IMR-90 (cell line): ENCODE results near the gene IFI27L1. TPM values are rescaled to one million over a fixed set of nuclear protein-coding genes. Genes with fewer than 3 reads are reported as not detected.

Source experiments
- ATAC-seq: fragments of 200-7000 bp; cut with Tn5 transposase; 2 replicates; pipeline ENCODE4 v1.9.1; 2020; ENCODE audit warnings: low read depth, mild to moderate bottlenecking, moderate library complexity
- BruUV-seq: library from RNA; stranded (reverse); fragments of 400-500 nt; replicated peaks from 2 replicates; lab custom pipeline; 2021; lab: Mats Ljungman, UMichigan
- CTCF ChIA-PET: fragments of 300-600 bp; formaldehyde crosslinking; extraction: SDS; loops from one replicate; lab custom pipeline; 2021; ENCODE audit warnings: antibody characterized with exemption; lab: Yijun Ruan, JAX
- POLR2A ChIA-PET: fragments of 300-600 bp; sonication (Branson Sonifier 250); formaldehyde crosslinking; loops from one replicate; lab custom pipeline; 2022; ENCODE audit warnings: antibody characterized with exemption; ENCODE audit not compliant: unreplicated experiment; lab: Charles Lee
- DNase-seq: peaks from one replicate; pipeline ENCODE4 v3.0.0; 2013
- H2AFZ ChIP-seq: replicated peaks from 2 replicates; pipeline ENCODE3; 2013; ENCODE audit warnings: low read length, mild to moderate bottlenecking; ENCODE audit not compliant: poor library complexity
- H2AK5ac ChIP-seq: 2 replicates; pipeline ENCODE4 v1.6.1; 2013; ENCODE audit warnings: low read depth, low read length, inconsistent platforms
- H2AK9ac ChIP-seq: replicated peaks from 2 replicates; pipeline ENCODE3; 2013; ENCODE audit warnings: mild to moderate bottlenecking, low read depth, low read length, moderate library complexity; ENCODE audit not compliant: poor library complexity
- H2BK120ac ChIP-seq: 2 replicates; pipeline ENCODE4 v1.6.1; 2013; ENCODE audit warnings: low read depth, low read length, inconsistent platforms
- H2BK15ac ChIP-seq: 3 replicates; pipeline ENCODE4 v1.6.1; 2013; ENCODE audit warnings: low read depth, low read length, inconsistent platforms
- H2BK20ac ChIP-seq: 2 replicates; pipeline ENCODE4 v1.6.1; 2013; ENCODE audit warnings: low read depth, mild to moderate bottlenecking, inconsistent platforms, low read length, moderate library complexity
- H2BK5ac ChIP-seq: 2 replicates; pipeline ENCODE4 v1.6.1; 2013; ENCODE audit warnings: mild to moderate bottlenecking, low read depth, low read length, inconsistent platforms; ENCODE audit not compliant: poor library complexity, severe bottlenecking
- H3K14ac ChIP-seq: replicated peaks from 2 replicates; pipeline ENCODE4 v1.6.1; 2013; ENCODE audit warnings: low read depth, low read length, inconsistent platforms
- H3K18ac ChIP-seq: 2 replicates; pipeline ENCODE4 v1.6.1; 2013; ENCODE audit warnings: low read depth, low read length, control low read depth
- H3K23ac ChIP-seq: 2 replicates; pipeline ENCODE4 v1.6.1; 2013; ENCODE audit warnings: low read depth, low read length, inconsistent platforms
- H3K27ac ChIP-seq: 2 replicates; pipeline ENCODE4 v1.5.1; 2013; ENCODE audit warnings: mild to moderate bottlenecking, control low read depth, low read length; ENCODE audit not compliant: insufficient read depth
- H3K27me3 ChIP-seq: 2 replicates; pipeline ENCODE4 v1.6.1; 2013; ENCODE audit warnings: low read length; ENCODE audit not compliant: control insufficient read depth, insufficient read depth
- H3K36me3 ChIP-seq: 2 replicates; pipeline ENCODE4 v1.6.1; 2013; ENCODE audit warnings: low read length, mixed read lengths; ENCODE audit not compliant: control insufficient read depth, insufficient read depth
- H3K4ac ChIP-seq: 2 replicates; pipeline ENCODE4 v1.6.1; 2013; ENCODE audit warnings: low read depth, low read length, inconsistent platforms
- H3K4me1 ChIP-seq: 2 replicates; pipeline ENCODE4 v1.6.1; 2013; ENCODE audit warnings: low read length, mixed read lengths; ENCODE audit not compliant: control insufficient read depth, insufficient read depth
- H3K4me2 ChIP-seq: 2 replicates; pipeline ENCODE4 v1.6.1; 2013; ENCODE audit warnings: low read depth, mild to moderate bottlenecking, control low read depth, low read length, moderate library complexity
- H3K4me3 ChIP-seq: 2 replicates; pipeline ENCODE4 v1.5.1; 2013; ENCODE audit warnings: low read depth, mild to moderate bottlenecking, control low read depth, low read length, moderate library complexity; ENCODE audit not compliant: insufficient read depth
- H3K56ac ChIP-seq: 2 replicates; pipeline ENCODE4 v1.6.1; 2013; ENCODE audit warnings: low read length, inconsistent platforms; ENCODE audit not compliant: insufficient read depth; ENCODE audit errors: extremely low read depth
- H3K79me1 ChIP-seq, 2 experiments: 2 replicates each; pipeline ENCODE4 v1.6.1; 2013; ENCODE audit warnings: low read length in 2 of 2, inconsistent platforms in 1 of 2, low read depth in 1 of 2
- H3K9ac ChIP-seq: 2 replicates; pipeline ENCODE4 v1.6.1; 2013; ENCODE audit warnings: low read depth, low read length, control low read depth
- H3K9me1 ChIP-seq: 2 replicates; pipeline ENCODE4 v1.6.1; 2013; ENCODE audit warnings: low read length, inconsistent platforms; ENCODE audit not compliant: insufficient read depth
- H3K9me3 ChIP-seq: 2 replicates; pipeline ENCODE4 v1.6.1; 2013; ENCODE audit warnings: low read length; ENCODE audit not compliant: control insufficient read depth, insufficient read depth
- H4K20me1 ChIP-seq: 2 replicates; pipeline ENCODE4 v1.6.1; 2013; ENCODE audit warnings: low read length, inconsistent platforms; ENCODE audit not compliant: insufficient read depth
- H4K5ac ChIP-seq: 2 replicates; pipeline ENCODE4 v1.6.1; 2013; ENCODE audit warnings: mild to moderate bottlenecking, low read depth, low read length, control low read depth
- H4K8ac ChIP-seq, 2 experiments: 2 replicates each; pipeline ENCODE4 v1.6.1; 2013; ENCODE audit warnings: low read depth in 2 of 2, low read length in 2 of 2, control low read depth in 1 of 2, inconsistent platforms in 1 of 2
- H4K91ac ChIP-seq: 2 replicates; pipeline ENCODE4 v1.6.1; 2013; ENCODE audit warnings: low read depth, low read length, inconsistent platforms; ENCODE audit not compliant: insufficient read depth
- BHLHE40 ChIP-seq: fragments of 150-350 bp; IDR thresholded peaks from 2 replicates; pipeline ENCODE4 v1.6.1; 2016; ENCODE audit warnings: mild to moderate bottlenecking, low read depth, low read length
- FOS ChIP-seq: fragments of 150-350 bp; IDR thresholded peaks from 2 replicates; pipeline ENCODE4 v1.6.1; 2016; ENCODE audit warnings: low read depth, low read length
- MAZ ChIP-seq: IDR thresholded peaks from 2 replicates; pipeline ENCODE4 v1.6.1; 2012; ENCODE audit warnings: low read depth, mild to moderate bottlenecking, low read length, improper control_type of control experiment, moderate library complexity, borderline replicate concordance
- NFE2L2 ChIP-seq: fragments of 150-350 bp; IDR thresholded peaks from 2 replicates; pipeline ENCODE4 v1.6.1; 2016; ENCODE audit warnings: low read depth, mild to moderate bottlenecking, low read length
- RCOR1 ChIP-seq: IDR thresholded peaks from 2 replicates; pipeline ENCODE4 v1.6.1; 2012; ENCODE audit warnings: mild to moderate bottlenecking, low read length, improper control_type of control experiment; ENCODE audit not compliant: insufficient replicate concordance
- RFX5 ChIP-seq: IDR thresholded peaks from 2 replicates; pipeline ENCODE4 v1.8.0; 2012; ENCODE audit warnings: low read depth, mild to moderate bottlenecking, low read length, moderate library complexity
- WGBS, 2 experiments: methylation state at CpG; one replicate each; pipeline versions ENCODE4 v1.1.5 to v1.1.7; 2013; ENCODE audit warnings: missing lambda C conversion rate in 2 of 2; ENCODE audit not compliant: insufficient read length in 1 of 2; ENCODE audit errors: extremely low coverage in 2 of 2; 5-methylcytosine and 5-hydroxymethylcytosine counted together
- dilution Hi-C: fragments of 300-500 bp; cut with HindIII; formaldehyde crosslinking; loops from one replicate; pipeline ENCODE4 v1.14.3; 2018; ENCODE audit warnings: low sequenced_read_pairs; ENCODE audit not compliant: unreplicated experiment
- in situ Hi-C: fragments of 300-500 bp; cut with MboI; formaldehyde crosslinking; loops from 3 replicates; pipeline ENCODE4 v1.14.3; 2019; ENCODE audit warnings: low sequenced_read_pairs, inconsistent platforms, mixed read lengths
- intact Hi-C: fragments of 100-400 bp; cut with micrococcal nuclease; formaldehyde crosslinking; loops from 2 replicates; pipeline ENCODE4 v1.10.0; 2022
- polyA plus RNA-seq, 3 experiments: library from polyadenylated mRNA; depleted of rRNA; stranded (reverse); fragments of >200 nt; gene quantifications; 2 replicates each; pipeline ENCODE4 v1.2.3, GENCODE V29; 2012; ENCODE audit warnings: low replicate concordance in 1 of 3
- total RNA-seq: library from RNA; depleted of rRNA; stranded (reverse); fragments of >200 nt; gene quantifications from 2 replicates; pipeline ENCODE4 v1.2.3, GENCODE V29; 2012
- TF ChIP-seq, protein P1 (sequence below): conservative IDR thresholded peaks from 2 replicates; pipeline ENCODE4 v1.5.1; 2012; ENCODE audit warnings: mild to moderate bottlenecking, low read depth, low read length, improper control_type of control experiment

IFI27L1 gene
- total and polyA plus RNA-seq, 2 of the 4 experiments (the other 2 are of a cell fraction), result 13.3 to 24.3 TPM

DNA sequence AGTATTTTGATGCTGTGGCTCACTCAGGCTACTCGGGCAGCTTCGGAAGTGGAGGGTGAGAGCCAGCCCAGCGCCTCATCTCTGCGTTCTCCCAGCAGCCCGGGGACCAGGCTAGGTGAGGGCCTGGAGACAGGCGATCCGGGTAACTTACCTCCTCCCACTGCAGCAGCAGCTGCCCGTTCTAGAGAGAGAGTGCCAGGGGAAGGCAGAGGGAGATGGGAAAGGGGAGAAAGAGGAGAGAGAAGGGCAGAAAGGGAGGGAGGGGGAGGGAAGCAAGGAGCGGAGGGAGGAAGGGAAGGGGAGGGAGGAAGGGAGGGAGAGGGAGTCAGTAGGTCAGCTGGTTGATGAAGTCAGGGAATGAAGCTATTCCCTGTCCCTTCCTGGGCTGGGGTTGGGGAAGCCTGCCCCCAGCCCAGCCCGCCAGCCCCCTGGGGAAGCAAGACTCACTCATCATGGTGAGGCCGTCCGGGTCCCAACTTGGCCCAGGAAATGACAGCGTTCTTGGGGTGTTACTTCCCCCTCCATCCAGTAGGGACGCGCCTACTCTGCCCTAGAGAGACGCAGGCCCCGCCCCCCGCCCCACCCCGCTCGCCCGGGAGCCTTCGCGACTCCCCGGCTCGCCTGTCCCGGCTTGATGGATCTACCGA, 48.1 kb downstream of the IFI27L1 start, which contains the start of gene IFI27L2:
Gene IFI27L2 (minus strand): TSS at position 494 of the 647 bp plus-strand sequence. CDS start 40 bp downstream, at position 454.
- peak within 1 kb of the TSS; percentile 73 for H3K56ac ChIP-seq
- peaks cover 0 to 14% of the 10 kb centered on the region in 2 experiments; a peak in 1 of 4 replicates for H3K79me1 ChIP-seq
- peak within 1 kb of the TSS; percentile 96 for H2AK9ac ChIP-seq
- no CpG with 5 or more reads among the region's 27 CpGs for WGBS, 2 experiments
- peak within 1 kb of the TSS; percentile 80; the same call in 2 of the 3 replicates for H2BK15ac ChIP-seq
- H3K4me2 ChIP-seq, result peak within 1 kb of the TSS; percentile 97
- dilution Hi-C loops (no loop called here), intact Hi-C loops (loop anchor here (2.0 kb wide), 1 partner anchor 48 kb away; the partner anchor contains the start of genes DDX24 and IFI27L1), in situ Hi-C loops (no loop called here)
- H3K27me3 ChIP-seq, result no peaks in the 10 kb centered on the region
- H4K20me1 ChIP-seq, result no peaks in the 10 kb centered on the region
- peak within 1 kb of the TSS; percentile 91 for H3K27ac ChIP-seq
- peak; percentile 73 for DNase-seq
- no peak within 1 kb of the TSS for H2BK20ac ChIP-seq
- H4K5ac ChIP-seq, result peak within 1 kb of the TSS; percentile 87
- peak within 1 kb of the TSS; percentile 91 for H2BK5ac ChIP-seq
- H2AK5ac ChIP-seq, result peak within 1 kb of the TSS; percentile 91
- TF ChIP-seq, protein P1, sequence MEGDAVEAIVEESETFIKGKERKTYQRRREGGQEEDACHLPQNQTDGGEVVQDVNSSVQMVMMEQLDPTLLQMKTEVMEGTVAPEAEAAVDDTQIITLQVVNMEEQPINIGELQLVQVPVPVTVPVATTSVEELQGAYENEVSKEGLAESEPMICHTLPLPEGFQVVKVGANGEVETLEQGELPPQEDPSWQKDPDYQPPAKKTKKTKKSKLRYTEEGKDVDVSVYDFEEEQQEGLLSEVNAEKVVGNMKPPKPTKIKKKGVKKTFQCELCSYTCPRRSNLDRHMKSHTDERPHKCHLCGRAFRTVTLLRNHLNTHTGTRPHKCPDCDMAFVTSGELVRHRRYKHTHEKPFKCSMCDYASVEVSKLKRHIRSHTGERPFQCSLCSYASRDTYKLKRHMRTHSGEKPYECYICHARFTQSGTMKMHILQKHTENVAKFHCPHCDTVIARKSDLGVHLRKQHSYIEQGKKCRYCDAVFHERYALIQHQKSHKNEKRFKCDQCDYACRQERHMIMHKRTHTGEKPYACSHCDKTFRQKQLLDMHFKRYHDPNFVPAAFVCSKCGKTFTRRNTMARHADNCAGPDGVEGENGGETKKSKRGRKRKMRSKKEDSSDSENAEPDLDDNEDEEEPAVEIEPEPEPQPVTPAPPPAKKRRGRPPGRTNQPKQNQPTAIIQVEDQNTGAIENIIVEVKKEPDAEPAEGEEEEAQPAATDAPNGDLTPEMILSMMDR, result peak; percentile 21
- TF ChIP-seq RCOR1 (no peak), RFX5 (no peak), MAZ (peak; percentile 77; the same call in 1 of the 2 replicates), FOS (no peak), NFE2L2 (no peak), BHLHE40 (no peak)
- CTCF ChIA-PET, result interaction anchor here (1.1 kb wide), 1 partner anchor 93 kb away, joined by 4 read pairs; no protein-coding TSS in a partner anchor
- H3K18ac ChIP-seq, result peak within 1 kb of the TSS; percentile 88
- POLR2A ChIA-PET, result interaction anchor here (0.7 to 1.2 kb wide), 2 partner anchors 35 to 118 kb away, joined by 4 to 12 read pairs; no protein-coding TSS in a partner anchor
- peak within 1 kb of the TSS; percentile 92 for H3K4ac ChIP-seq
- H3K36me3 ChIP-seq, result peaks cover 12% of the 10 kb centered on the region
- peaks cover 5% of the 10 kb centered on the region for H3K4me1 ChIP-seq
- peak; percentile 96 for ATAC-seq
- H3K9ac ChIP-seq, result peak within 1 kb of the TSS; percentile 94
- BruUV-seq, result no TSS peak
- H4K8ac ChIP-seq, result peak within 1 kb of the TSS; percentile 85 to 91
- peak within 1 kb of the TSS; percentile 84 for H4K91ac ChIP-seq
- peaks cover 5% of the 10 kb centered on the region; the same call in 1 of the 2 replicates for H3K9me1 ChIP-seq
- H3K9me3 ChIP-seq, result no peaks in the 10 kb centered on the region
- H2BK120ac ChIP-seq, result peak within 1 kb of the TSS; percentile 71
- peak within 1 kb of the TSS; percentile 91 for H3K14ac ChIP-seq
- peak within 1 kb of the TSS; percentile 82 for H3K23ac ChIP-seq
- peak within 1 kb of the TSS; percentile 92 for H3K4me3 ChIP-seq
- H2AFZ ChIP-seq, result peak within 1 kb of the TSS; percentile 97
